ENCODE data around the gene PLIN5. TPM values are rescaled to one million over a fixed set of nuclear protein-coding genes. Genes with fewer than 3 reads are reported as not detected.

PLIN5 gene
- polyA plus RNA-seq, 1 donor (not counting 4 experiments of a cell fraction or from before 2014, with no cell fraction given), result not detected

DNA sequence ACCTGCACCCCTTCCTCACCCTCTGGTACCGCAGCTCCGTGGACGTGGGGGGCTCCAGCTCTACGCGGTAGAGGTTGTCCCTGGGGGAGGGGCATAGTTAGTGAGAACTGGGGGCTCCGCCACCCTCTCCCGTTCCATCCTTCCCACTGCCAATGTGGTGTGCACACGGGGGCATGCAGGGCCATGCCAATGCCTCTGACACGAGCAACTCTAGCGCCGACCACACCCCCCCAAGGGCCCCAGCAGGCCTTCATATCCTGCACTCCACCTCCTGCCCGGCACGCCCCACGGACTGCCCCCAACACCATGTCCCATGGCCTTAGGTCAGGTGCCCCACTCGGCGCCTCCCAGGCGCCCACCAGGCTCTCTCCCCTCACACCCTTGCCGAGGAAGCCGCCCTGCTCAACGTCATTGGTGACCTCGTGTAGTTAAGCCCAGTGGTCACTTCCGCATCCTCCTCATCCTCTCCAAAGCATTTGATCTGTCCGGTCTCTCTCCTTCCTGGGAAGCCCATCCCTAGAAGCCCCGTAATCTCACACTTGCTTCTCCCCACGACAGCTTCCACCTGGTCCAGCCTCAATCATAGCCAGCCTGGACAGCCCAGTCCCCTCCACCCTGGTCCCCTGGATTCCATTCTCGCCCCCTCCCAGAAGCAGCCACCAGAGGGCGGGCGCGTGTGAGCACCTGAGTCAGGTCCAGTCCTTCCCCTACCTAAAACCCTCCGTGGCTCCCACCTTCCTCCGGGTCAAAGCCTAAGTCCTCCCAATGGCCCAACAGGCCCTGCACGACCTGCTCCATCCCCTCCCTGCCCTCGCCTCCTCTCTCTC is 22.3 kb upstream of the PLIN5 start:
- dilution Hi-C loops (cut with MboI; ENCODE audit: extremely low pct_ligation_motif_present, low sequenced_read_pairs), result no loop called here
- H3K4me3 ChIP-seq (ENCODE audit: control insufficient read depth in 2 of 3, extremely low read depth in 1 of 3, insufficient read depth in 2 of 3, low read depth in 1 of 3, low read length in 3 of 3), result no peak overlapping the region
- H3K27me3 ChIP-seq (ENCODE audit: control insufficient read depth, extremely low read depth, insufficient read depth, low read length), result no peaks in the 10 kb centered on the region
- H3K4me1 ChIP-seq (ENCODE audit: control insufficient read depth, extremely low read depth, insufficient read depth, low read length), result no peaks in the 10 kb centered on the region
- H2AFZ ChIP-seq (ENCODE audit: control insufficient read depth, low read length), result no peak overlapping the region
- no peak overlapping the region for H3K4me2 ChIP-seq (ENCODE audit: control insufficient read depth, extremely low read depth, insufficient read depth, low read depth, low read length)
- H3K27ac ChIP-seq (ENCODE audit: control insufficient read depth, insufficient read depth, low read length), result no peak overlapping the region
- no peak overlapping the region for H3K9ac ChIP-seq (ENCODE audit: control insufficient read depth, extremely low read depth, insufficient read depth, low read length)
- H4K20me1 ChIP-seq (ENCODE audit: control insufficient read depth, extremely low read depth, insufficient read depth, low read length), result no peaks in the 10 kb centered on the region
- H3K79me2 ChIP-seq (ENCODE audit: control insufficient read depth, insufficient read depth, low read length), result no peaks in the 10 kb centered on the region
- TF ChIP-seq EZH2 (IDR thresholded peaks at IDR 0.05; ENCODE audit: low read length), result no peak
- TF ChIP-seq, protein P1, sequence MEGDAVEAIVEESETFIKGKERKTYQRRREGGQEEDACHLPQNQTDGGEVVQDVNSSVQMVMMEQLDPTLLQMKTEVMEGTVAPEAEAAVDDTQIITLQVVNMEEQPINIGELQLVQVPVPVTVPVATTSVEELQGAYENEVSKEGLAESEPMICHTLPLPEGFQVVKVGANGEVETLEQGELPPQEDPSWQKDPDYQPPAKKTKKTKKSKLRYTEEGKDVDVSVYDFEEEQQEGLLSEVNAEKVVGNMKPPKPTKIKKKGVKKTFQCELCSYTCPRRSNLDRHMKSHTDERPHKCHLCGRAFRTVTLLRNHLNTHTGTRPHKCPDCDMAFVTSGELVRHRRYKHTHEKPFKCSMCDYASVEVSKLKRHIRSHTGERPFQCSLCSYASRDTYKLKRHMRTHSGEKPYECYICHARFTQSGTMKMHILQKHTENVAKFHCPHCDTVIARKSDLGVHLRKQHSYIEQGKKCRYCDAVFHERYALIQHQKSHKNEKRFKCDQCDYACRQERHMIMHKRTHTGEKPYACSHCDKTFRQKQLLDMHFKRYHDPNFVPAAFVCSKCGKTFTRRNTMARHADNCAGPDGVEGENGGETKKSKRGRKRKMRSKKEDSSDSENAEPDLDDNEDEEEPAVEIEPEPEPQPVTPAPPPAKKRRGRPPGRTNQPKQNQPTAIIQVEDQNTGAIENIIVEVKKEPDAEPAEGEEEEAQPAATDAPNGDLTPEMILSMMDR (optimal IDR thresholded peaks at IDR 0.05 in 1 of 3, IDR thresholded peaks at IDR 0.05 in 1 of 3, conservative IDR thresholded peaks at IDR 0.05 in 1 of 3; ENCODE audit: extremely low read depth in 1 of 3, insufficient read depth in 2 of 3, low read length in 3 of 3), result peak; percentile 33 to 44 (median 35)
- no peak for FAIRE-seq
- H3K36me3 ChIP-seq (ENCODE audit: control insufficient read depth in 2 of 2, extremely low read depth in 1 of 2, insufficient read depth in 2 of 2, low read length in 2 of 2), result no peaks in the 10 kb centered on the region
- no peaks in the 10 kb centered on the region for H3K9me1 ChIP-seq (ENCODE audit: control insufficient read depth, extremely low read depth, insufficient read depth, low read length)
- H3K9me3 ChIP-seq (ENCODE audit: control insufficient read depth, low read depth, low read length), result no peaks in the 10 kb centered on the region
- DNase-seq (ENCODE audit: low read depth, low spot score), result no peak

DNA sequence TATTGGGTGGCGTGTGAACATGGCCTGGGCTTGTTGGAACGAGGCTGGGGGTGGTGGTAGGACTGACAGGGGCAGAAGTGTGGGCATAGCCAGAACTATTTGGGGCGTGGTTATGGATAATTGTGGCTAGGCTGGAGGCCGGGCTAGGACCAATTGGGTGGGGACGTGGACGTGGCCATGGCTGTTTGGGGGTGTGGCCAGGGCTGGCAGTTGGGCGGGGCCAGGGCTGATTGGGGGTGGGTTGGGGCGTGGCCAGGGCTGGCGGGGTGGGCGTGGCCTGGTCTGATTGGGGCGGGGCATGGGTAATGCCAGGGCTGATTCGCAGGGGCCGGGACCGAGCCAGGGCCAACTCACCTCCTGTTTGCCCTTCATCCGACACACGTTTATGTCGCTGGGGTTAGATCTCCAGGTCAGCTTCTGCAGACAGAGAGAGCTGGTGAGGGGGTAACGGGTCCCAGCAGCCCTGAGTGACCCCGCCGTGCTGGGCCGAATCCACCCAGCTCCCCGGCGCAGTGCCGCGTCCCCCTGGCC is 21.6 kb upstream of the PLIN5 start:
- no peak for TF ChIP-seq EZH2 (IDR thresholded peaks at IDR 0.05; ENCODE audit: low read length)
- TF ChIP-seq, protein P1 (optimal IDR thresholded peaks at IDR 0.05 in 1 of 3, IDR thresholded peaks at IDR 0.05 in 1 of 3, conservative IDR thresholded peaks at IDR 0.05 in 1 of 3; ENCODE audit: extremely low read depth in 1 of 3, insufficient read depth in 2 of 3, low read length in 3 of 3), result no peak
- Histone ChIP-seq H3K9me3 (ENCODE audit: control insufficient read depth, low read depth, low read length) (no peaks in the 10 kb centered on the region), H3K27ac (ENCODE audit: control insufficient read depth, insufficient read depth, low read length) (no peak overlapping the region), H3K27me3 (ENCODE audit: control insufficient read depth, extremely low read depth, insufficient read depth, low read length) (no peaks in the 10 kb centered on the region), H2AFZ (ENCODE audit: control insufficient read depth, low read length) (no peak overlapping the region), H3K9ac (ENCODE audit: control insufficient read depth, extremely low read depth, insufficient read depth, low read length) (no peak overlapping the region), H3K4me1 (ENCODE audit: control insufficient read depth, extremely low read depth, insufficient read depth, low read length) (no peaks in the 10 kb centered on the region), H4K20me1 (ENCODE audit: control insufficient read depth, extremely low read depth, insufficient read depth, low read length) (no peaks in the 10 kb centered on the region), H3K4me2 (ENCODE audit: control insufficient read depth, extremely low read depth, insufficient read depth, low read depth, low read length) (no peak overlapping the region), H3K4me3 (ENCODE audit: control insufficient read depth in 2 of 3, extremely low read depth in 1 of 3, insufficient read depth in 2 of 3, low read depth in 1 of 3, low read length in 3 of 3) (no peak overlapping the region), H3K36me3 (ENCODE audit: control insufficient read depth in 2 of 2, extremely low read depth in 1 of 2, insufficient read depth in 2 of 2, low read length in 2 of 2) (no peaks in the 10 kb centered on the region), H3K9me1 (ENCODE audit: control insufficient read depth, extremely low read depth, insufficient read depth, low read length) (no peaks in the 10 kb centered on the region), H3K79me2 (ENCODE audit: control insufficient read depth, insufficient read depth, low read length) (no peaks in the 10 kb centered on the region)
- dilution Hi-C loops (cut with MboI; ENCODE audit: extremely low pct_ligation_motif_present, low sequenced_read_pairs), result no loop called here
- no peak for FAIRE-seq
- DNase-seq (ENCODE audit: low read depth, low spot score), result no peak

Data from keratinocyte (primary cell).